Heart left ventricle (tissue), 13 donors: ENCODE data around the gene PALM3.
"Not testable (repeated sequence)": the region's sequence is repeated elsewhere in the genome, so short reads cannot be mapped to it uniquely, and the experiment has no call there.

Source experiments
- CTCF ChIP-seq, 12 donors: fragments of 200-600 bp; sonication (generic) in 4 of 12; IDR thresholded peaks; one replicate each; pipeline versions ENCODE4 v1.5.0 to v1.8.0; 2018 to 2022; ENCODE audit warnings: antibody characterized with exemption in 12 of 12, mild to moderate bottlenecking in 5 of 12
- POLR2A ChIP-seq, 2 donors: fragments of 450-650 bp; IDR thresholded peaks; one replicate each; pipeline ENCODE4 v1.6.1; 2017; ENCODE audit warnings: antibody characterized with exemption in 2 of 2, mild to moderate bottlenecking in 2 of 2, moderate library complexity in 2 of 2
- donor health status: ischemic (EF 13 %, LVEDD 7.1; RV severe dilation, severe dysfunction).
- donor health status: DM: no; HTN: yes; CAD: no.
- donor health status: DM: no; HTN: no; CAD: no.
- donor health status: ischemic (EF 25% LVEDD 6.9; RV normal size, moderate dysfunction).
- donor health status: ischemic (EF 25% LVEDD 5.7; RV mildly dilated, moderate dysfunction).
- donor health status: ischemic (EF 35%, LVEDD 5.7; RV mildly dilated, moderate dysfunction).
- donor health status: nonischemic (EF 11% LVEDD 7.7; RV severe dilation, severe dysfunction).
- donor health status: DM: yes; HTN: yes; CAD: no.
- donor health status: PGD.
- donor health status: ischemic (EF 29% LVEDD 5.4; RV normal size, mild dysfunction).
- donor health status: nonischemic (EF 23%, LVEDD 6.1; RV moderate dilation, normal function).

GRCh38 chr19:14019739-14020138 is 42.1 kb downstream of the PALM3 start:
- not testable (repeated sequence) for TF ChIP-seq CTCF, POLR2A (IDR thresholded peaks at IDR 0.05)
